ENCODE results near the gene PTPRM. TPM values are rescaled to one million over a fixed set of nuclear protein-coding genes. Genes with fewer than 3 reads are reported as not detected.
A peak's percentile ranks its signal among the peaks of the same experiment; 100 is the strongest.

Gene PTPRM
- polyA plus RNA-seq, 10 donors, result 64.2 to 99.9 (median 85.1) TPM

DNA sequence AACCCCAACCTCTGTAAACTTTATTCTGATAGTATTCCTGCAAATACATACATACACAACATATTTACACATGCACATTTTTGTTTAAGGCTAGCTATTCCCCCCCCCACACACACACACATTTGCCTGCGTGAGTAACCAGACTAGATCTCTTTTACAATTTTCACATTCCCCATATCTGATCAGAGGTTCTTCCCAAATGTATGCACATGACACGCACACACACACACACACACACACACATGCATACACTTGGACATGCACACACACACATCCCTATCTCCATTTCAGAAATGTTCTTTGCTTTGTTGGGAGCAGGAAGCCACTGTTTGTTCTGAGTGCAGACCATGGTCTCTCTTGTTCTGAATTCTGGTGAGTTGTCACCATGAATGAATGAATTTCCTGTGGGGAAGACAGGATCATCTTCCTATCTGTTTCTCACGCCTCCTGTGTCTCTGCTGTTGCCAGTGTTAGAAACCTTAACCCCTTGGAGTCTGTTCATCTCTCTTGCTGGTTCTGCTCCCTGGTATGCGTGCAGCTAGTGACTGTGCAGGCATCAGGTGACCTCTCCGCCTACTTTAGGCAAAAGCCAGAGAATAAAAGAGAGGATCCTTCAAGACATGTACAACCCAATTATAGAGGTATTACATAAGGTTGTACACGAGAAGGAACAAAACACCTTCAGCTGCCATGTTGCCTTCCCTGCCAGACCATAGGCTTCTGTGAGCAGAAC is 791.1 kb downstream of the PTPRM start:
- no peak for DNase-seq

DNA sequence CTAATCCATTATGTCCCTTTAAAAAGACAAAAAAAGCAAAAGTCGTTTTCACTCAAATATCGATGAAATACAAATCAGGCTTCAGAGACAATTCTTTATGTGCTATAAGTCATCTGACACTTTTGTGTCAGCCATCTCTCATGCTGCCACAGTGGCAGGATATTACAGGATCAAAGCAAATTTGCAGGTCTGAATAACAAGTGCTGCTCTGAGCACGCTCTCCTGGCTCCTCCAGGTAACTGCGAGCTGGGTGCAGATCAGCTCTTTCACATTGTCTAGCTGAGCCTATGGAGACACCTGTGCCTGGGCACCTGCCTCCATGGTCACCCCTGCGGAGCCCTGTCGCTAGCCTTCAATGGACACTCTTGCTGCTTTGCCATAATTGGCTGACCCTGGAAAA is 792.0 kb downstream of the PTPRM start:
- DNase-seq, result no peak

DNA sequence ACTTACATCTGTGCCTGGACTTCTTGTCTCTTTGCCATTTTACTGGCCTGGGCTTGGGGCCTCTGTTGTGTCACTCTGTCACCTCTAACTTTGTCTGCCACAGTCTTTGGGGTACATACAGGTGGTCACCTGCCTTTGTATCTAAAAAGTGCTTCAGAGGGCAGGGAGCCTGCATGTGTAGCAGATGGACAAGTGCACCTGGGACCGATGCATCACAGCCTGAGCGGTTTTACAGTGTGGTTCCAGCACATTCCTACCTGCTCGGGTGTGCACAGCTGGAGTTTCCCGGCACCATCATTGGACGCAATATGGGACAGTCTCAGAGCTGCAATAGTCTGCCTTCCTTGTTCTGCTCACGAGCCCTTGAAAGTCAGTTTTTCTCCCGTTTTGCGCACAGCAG is 792.4 kb downstream of the PTPRM start:
- DNase-seq, result no peak

DNA sequence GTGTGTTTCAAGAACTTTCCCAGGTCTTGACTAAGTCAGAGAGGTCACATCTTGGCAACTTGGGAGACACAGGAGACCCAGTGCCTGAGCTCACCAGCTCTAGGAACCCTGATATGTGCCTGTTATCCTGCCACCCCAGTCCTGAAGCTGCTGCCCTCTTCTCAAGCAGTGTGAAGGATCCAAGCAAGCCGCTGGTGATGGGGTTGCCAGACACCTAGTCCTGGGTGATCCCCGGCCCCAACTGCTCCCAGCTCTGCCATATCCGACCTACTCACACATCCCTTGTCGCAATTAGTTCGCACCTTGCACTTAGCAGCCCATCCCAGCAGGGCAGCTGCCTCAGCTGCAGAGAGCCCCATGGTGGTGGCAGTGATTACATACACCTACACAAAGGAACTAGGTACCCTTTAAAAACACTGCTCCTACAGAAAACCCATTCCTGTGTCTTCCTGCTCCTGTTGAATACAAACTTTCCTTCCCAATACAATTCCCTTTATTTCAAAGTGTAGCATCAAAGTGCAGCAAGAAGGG is 794.9 kb downstream of the PTPRM start:
- DNase-seq, result no peak

DNA sequence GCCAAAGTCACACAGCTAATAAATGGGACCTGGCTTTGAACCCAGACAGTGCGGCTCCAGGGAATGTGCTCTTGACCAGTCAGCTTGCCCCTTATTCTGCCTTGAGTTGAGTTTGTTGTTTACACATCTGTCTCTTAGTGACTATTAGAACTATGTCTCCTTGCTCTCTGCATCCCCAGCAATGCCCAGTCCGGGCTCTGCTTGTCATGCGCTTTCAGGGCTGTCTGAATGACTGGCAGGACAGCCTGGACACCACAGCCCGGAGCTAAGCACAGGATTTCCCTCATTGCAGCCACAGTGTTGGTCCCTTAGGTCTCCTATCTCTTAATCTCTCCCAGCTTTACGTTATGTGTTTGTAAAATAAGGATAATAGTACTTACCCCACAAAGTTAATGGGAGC is 795.7 kb downstream of the PTPRM start:
- no peak for DNase-seq

DNA sequence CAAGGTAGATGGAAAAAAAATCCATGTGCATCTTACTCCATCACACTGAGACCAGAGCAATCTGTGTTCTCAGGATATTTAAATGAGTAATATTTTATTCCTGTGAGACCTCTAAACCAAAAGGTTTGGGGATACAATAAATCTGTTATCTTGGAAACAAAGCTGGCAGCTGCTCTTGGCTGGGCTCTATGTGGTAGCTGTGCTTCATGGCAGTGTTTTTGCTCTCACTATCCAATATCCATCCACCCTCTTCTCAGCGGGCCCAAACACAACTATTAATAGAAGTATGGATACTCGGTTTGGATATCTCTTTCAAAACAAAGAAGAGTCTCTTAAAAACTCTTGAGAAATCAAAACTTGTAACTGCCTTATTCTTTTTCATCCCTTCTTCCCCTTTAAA is 797.3 kb downstream of the PTPRM start:
- no peak for DNase-seq

DNA sequence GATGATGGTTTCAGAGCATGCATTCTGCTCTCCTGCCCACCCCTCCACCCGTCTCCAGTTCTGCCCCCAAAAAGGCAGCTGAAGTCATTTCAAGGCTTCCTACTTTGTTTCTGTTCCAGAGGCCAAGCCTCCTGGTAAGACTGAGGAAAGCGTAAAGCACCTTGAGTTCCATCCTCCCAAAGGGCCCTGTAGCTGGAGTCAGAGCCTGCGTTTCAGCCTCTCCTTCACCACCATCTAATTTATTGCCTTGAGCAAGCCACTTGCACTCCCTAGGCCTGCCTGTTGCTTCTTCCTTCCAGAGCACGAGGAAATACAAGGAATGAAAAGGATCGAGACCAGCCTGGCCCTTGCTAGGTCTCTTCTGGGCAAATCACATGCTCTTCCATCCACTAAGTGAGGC is 797.9 kb downstream of the PTPRM start:
- no peak for DNase-seq

DNA sequence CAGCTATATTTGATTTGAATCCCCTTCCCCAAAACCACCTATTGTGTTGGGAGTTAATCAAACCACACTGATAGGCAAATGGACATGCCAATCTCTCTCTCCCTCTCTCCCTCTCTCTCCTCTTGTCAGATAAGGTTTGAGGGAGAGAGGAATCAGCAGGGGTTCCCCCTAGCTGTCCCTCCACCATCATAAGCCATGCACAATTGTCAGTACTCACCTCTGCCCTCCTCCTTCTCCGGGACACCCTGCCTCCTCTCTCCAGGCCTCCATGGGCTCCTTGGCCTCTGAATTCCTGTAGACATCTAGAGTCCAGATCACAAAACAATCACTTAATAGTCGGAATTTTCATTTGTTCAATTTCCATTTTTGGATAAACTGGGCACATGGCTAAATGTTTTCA is 798.4 kb downstream of the PTPRM start:
- DNase-seq, result no peak

DNA sequence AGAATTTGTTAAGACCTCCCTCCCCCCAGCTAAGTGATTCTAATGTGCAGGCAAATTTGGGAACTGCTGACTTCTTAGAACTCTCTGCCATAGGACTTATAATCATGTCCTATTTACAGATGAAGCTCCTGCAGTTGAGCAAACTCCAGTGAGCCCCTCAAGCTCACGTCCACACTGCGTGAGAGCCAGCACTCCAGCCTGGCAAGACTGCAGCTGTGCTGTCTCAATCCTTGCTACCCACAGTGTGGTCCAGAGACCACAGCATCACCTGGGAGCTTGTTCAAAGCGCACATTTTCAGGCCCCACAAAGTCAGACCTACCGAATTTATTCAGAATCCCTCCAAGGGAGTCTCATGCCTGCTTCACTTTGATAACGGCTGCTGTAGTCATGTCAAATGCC is 799.0 kb downstream of the PTPRM start:
- DNase-seq, result no peak

DNA sequence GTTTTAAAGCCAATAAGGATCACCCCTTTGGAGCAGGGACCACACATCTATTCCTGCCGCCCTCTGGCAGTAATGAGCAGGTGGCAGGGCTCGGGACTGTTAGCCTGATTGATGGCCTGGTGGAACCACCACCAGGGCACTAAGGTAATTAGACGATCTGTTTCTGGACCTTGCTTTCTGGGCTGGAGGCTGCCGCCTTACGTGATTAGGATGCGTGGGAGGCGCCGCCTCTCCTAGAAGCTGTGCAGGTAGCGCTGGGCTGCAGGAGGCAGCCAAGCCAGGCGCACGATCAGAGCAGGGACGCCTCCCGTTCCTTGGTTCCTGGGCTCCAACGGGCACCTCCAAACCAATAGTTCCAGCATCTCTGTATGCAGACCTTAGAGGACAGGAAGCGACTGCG is 799.5 kb downstream of the PTPRM start:
- no peak for DNase-seq

DNA sequence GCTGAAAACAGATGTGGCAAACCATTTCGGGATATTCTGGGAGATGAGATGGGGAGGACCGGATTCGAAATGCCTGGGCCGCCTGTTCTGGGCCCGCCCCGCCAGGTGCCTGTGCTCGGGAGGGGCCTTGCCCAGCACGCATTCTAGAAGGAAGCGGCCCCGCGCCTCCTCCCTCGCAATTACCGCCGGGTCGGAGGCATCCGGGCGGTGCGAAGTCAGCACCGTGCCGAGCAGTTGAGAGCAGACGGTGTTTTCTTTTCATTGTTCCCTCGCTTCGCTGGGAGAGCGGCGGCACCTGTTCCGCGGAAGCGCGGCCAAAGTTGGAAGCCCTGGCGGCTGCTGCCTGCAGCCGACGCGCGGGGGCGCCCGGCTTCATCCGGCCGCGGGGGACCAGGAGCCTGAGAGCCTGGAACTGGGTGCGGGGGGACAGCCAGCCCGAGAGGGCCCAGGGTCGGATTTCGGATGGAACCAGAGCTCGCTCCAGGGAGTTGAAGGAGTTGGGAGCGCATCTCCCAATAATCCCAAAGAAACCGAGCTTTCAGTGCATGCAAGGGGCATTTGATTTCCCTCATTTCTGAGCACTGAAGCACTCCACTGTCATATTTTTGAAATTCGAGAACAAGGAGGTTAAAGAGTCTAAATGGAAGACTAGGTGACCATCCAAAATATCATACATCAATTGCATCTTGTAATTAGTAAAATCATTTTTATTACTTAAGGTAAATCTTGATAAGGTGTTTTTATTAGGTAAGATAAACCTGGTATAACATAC is 800.3 kb downstream of the PTPRM start:
- DNase-seq, result peak; percentile 16 to 63 (median 48)

DNA sequence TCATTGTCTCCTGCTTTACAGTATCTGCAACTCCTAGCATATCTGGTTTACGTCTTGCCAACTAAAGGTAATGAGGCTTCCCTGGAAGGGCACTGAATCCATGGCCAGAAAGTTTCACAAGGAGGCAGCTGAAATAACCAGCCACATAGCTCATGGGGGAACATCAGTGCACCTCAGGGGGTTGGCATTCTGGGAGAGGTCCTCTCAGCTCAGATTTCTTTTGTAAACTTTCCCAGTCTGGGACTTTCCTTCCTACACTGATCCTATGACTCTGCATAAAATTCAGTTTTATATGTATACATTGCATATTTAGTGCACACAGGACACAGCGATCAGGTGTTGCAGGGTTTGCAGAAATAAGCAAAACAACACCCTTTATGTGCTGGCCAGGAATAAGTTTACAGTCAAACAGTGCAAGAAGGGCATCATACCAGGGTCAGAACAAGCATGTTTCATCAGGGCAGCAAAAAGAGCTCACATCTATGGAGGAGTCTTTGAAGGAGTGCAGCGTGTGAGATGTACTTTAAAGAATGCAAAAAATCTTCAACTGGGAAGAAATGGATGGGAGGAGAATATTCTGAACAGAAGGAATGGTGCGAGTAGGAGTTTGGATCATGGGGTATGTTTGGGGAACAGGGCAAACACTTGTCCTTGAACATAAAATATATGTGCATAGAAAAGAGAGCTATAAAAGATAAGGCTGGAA is 801.5 kb downstream of the PTPRM start:
- DNase-seq, result no peak

DNA sequence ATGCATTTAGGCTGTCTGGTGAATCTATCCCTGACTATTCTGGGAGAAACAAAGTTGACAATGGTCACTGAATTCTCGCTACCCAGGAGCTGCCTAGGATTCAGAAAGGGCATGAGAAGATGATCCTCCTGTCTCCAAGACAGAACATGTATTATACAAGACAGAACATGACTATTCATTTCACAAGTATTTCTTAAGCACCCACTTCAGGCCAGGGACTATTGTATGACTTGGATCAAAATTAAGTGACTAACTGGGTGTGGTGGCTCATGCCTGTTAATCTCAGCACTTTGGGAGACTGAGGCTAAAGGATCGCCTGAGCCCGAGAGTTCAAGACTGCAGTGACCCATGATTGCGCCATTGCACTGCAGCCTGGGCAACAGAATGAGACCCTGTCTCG is 806.4 kb downstream of the PTPRM start:
- no peak for DNase-seq

DNA sequence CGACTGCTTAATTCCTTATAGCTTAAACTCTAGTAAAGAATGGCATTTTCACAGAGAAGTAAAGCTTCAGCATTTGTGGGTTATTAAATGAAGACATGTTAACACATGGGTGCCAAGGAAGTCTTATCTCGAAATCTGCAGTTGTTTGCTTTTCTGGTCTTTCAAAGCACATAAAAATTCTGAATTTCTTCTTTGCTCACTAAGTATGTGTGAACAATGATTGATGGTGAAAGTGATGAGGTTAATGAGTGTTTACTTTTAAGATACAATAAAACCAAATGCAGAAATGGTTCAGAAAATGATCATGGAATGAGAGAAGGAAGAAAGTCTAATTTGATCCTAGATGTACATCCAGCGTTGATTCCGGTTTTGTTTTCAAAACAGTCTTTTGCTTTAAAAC is 807.6 kb downstream of the PTPRM start:
- DNase-seq, result no peak

DNA sequence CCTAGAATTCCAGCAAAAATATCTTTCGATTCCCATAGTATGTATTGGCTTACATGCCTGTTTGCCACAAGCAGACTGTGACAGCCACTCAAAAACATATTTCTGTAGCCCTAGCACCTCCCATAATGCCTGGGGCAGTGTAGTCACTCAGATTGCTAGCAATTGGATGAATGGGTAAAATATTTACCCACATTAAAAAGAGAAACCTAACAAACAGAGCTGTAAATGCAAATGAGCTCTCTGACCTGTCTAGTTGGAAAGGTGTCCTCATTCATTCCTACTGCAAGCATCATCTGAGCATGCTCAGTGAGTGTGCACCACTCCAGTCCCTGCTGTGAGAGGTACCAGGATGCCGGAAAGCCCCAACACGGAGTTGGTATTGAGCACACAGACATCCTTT is 808.1 kb downstream of the PTPRM start:
- DNase-seq, result no peak

DNA sequence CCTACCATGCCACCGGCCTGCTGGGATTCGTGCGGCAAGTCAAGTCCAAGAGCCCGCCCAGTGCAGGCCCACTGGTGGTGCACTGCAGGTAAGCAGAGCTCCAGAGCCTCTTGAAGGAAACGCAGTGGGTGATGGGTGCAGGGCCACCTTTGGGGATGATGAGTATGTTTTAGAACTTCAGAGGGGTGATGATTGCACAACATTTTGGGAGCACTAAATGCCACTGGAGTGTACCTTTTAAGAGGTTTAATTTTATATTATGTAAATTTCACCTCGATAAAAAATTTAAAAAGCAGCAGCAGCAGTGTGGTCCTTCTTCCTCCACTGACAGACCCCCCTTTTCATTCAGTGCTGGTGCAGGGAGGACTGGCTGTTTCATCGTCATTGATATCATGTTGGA is 809.0 kb downstream of the PTPRM start:
- no peak for DNase-seq

DNA sequence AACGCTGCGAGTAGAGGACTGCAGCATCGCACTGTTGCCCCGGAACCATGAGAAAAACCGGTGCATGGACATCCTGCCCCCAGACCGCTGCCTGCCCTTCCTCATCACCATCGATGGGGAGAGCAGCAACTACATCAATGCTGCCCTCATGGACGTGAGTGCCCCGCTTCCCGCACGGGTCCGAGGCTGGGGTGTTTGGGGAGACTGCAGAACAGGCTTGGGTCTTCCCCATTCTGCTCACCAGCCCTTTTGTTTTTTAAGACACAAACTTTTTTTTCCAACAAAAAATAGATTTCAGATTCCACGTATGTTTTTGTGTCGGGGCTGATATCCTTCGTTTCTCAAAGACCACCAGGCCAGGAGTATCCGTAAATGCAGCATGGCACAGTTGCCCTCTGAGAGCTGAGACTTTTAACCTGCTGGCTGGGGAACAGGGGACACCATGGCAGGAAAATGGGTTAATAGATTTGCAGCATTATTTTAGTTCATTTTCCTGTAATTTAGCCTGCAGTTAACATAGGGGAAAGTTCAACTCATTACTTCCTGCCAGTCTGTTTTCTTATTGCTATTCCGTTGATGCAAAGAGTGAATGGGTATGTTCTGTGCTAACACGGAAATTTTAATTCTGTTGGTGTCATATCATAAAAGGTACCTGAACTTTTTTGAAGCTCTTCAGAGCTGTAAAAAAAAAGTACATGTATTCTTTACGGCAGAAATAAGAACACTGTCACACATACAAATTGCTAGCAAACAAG is 812.2 kb downstream of the PTPRM start:
- DNase-seq, result no peak

DNA sequence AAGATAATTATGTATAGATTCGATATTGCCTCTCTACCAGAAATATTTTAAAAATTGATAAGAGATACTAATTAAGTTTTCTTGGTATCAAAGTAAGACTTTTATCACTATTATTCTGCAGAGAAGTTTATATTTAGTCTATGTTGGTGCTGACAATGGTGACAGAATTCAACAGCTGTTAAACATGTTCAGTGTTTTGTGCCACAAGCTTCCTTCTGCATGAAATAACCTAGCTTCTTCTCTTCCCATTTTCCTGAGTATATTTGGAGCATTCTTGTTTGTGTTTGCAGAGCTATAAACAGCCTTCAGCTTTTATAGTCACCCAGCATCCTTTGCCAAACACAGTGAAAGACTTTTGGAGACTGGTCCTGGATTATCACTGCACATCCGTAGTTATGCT is 812.9 kb downstream of the PTPRM start:
- no peak for DNase-seq

DNA sequence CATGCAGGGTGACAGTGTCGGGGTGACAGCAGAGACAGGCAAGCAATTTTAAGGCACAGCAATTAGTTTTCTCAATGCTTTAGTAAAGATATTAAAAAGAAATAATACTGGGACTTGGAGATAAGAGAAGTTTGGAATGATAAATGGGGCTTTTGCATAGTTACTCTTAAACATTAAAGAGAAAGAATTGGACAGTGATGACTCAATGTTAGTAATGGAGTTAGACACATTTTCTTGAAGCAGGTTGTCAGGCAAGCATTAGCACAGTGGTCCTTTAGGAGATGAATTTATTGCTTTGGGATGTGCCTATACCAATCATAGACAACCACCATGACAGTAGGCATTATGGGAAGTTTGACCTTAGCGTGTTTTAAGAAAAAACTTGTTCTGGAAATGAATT is 813.8 kb downstream of the PTPRM start:
- no peak for DNase-seq

DNA sequence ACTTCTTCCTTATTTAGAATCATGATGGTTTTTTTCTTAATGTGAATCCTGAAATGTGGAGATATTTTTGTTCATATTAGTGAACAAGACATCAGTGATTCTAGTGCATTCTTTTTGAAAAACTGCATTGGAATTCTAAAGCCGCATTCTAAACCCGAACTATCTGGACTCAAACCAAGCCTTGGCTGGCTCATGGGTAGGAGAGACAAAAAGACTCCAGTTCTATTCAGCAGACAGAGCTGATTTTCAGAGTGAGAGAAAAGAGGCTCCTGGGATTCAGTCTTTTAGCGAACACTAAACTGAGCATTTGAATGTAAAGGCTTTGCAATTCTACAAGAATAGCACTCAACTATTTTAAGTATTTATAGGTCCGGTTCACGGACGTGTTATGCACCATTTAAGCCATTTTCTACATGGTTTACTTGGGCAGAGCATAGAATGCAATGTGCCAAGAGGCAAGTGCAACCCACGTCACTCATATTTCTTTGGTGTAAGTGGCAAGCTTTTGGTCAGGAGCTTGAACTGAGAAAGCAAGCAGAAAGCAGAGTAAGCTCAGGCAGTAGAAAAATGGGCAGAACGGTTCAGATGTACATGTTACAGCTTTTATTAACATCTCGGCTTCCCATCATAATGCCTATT is 814.8 kb downstream of the PTPRM start:
- peak; percentile 23 to 52 (median 30) for DNase-seq

DNA sequence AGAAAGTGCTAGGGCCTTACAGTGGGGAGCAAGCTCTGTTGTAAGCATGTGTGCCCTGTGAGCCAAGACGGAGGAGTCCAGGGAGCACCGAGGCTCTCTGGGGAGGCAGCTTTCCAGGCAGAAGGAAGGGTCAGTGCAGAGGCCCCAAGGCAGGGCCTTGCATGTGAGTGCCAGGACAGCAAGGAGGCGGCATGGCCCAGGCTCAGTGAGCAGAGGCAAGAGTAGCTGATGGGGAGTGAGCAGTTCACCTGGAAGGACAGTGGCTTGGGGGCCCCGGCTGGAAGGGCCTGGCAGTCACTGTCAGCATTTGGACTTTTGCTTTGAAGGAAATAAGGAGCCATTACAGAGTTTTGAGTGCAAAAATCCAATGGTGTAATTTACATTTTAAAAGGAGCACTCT is 818.3 kb downstream of the PTPRM start:
- DNase-seq, result no peak

Data from muscle of back (tissue), 11 donors.